Nephron progenitor cell (in vitro differentiated cells): ENCODE measurements around the gene LRP8.

Source experiments
- DNase-seq: peaks from one replicate; pipeline ENCODE4 v3.0.0; 2021
- H3K27ac Mint-ChIP-seq: 2 replicates; pipeline ENCODE4 v1.8.0; 2021; ENCODE audit warnings: mild to moderate bottlenecking, moderate library complexity, mixed read lengths
- H3K27me3 Mint-ChIP-seq: 2 replicates; pipeline ENCODE4 v1.8.0; 2021; ENCODE audit warnings: mild to moderate bottlenecking, low read depth, mixed read lengths; ENCODE audit not compliant: poor library complexity
- H3K36me3 Mint-ChIP-seq: 2 replicates; pipeline ENCODE4 v1.8.0; 2021; ENCODE audit warnings: low read depth, mixed read lengths
- H3K4me1 Mint-ChIP-seq: 2 replicates; pipeline ENCODE4 v1.8.0; 2021; ENCODE audit warnings: mixed read lengths
- H3K4me3 Mint-ChIP-seq: 2 replicates; pipeline ENCODE4 v1.8.0; 2021; ENCODE audit warnings: mild to moderate bottlenecking, moderate library complexity, mixed read lengths
- H3K9me3 Mint-ChIP-seq: 2 replicates; pipeline ENCODE4 v1.8.0; 2021; ENCODE audit warnings: mild to moderate bottlenecking, moderate library complexity, mixed read lengths
- CTCF ChIP-seq: fragments of 200-600 bp; sonication (generic); IDR thresholded peaks from 2 replicates; pipeline ENCODE4 v1.5.0; 2021; ENCODE audit warnings: antibody characterized with exemption

Gene LRP8

DNA sequence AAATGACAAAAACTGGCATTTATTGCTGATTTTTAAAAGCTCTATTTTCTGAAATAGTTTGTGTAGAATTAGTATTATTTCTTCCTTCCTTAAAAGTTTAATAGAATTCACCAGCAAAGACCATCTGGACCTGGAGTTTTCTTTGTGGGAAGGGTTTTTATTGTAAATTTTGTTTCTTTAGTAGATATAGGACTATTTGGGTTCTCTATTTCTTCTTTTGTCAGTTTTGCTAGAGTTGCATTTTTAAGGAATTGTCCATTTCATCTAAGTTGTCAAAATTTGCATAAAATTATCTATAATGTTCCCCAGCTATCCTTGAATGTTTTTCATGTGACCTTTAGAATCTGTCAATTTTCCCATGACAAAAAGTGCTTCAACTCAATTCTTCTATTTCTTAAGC lies 28.8 kb upstream of the LRP8 start:
- no peak for DNase-seq
- no peak overlapping the region for H3K4me3 Mint-ChIP-seq
- peaks cover 9% of the 10 kb centered on the region for H3K4me1 Mint-ChIP-seq
- TF ChIP-seq CTCF: no peak
- no peaks in the 10 kb centered on the region for H3K36me3 Mint-ChIP-seq
- no peak overlapping the region for H3K27ac Mint-ChIP-seq
- peaks cover 20% of the 10 kb centered on the region for H3K9me3 Mint-ChIP-seq
- H3K27me3 Mint-ChIP-seq: peaks cover 9% of the 10 kb centered on the region

GRCh38 chr1:53354119-53354518 lies 26.2 kb upstream of the LRP8 start:
- Mint-ChIP-seq H3K27ac (no peak overlapping the region), H3K4me1 (no peaks in the 10 kb centered on the region), H3K36me3 (no peaks in the 10 kb centered on the region), H3K4me3 (no peak overlapping the region), H3K27me3 (peaks cover 4% of the 10 kb centered on the region), H3K9me3 (peaks cover 16% of the 10 kb centered on the region)
- no peak for TF ChIP-seq CTCF
- DNase-seq: no peak

DNA sequence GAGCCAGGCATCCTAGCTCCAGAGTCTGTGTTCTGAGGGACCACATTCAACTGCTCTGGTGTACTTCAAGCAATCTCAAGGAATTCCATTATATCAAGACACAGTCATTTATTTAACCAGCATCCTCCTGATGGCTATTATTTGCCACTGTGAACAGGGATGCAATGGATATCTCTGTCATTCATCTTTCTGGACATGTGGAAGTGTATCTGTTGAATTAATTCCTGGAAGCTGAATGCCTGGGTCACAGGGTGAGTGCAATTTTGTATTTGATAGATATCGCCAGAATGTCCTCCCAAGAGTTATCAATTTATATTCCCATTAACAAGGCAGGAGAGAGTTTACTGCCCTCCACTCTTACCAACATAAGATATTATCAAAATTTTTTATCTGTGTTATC lies 24.7 kb upstream of the LRP8 start:
- Mint-ChIP-seq H3K4me3 (no peak overlapping the region), H3K9me3 (peaks cover 8% of the 10 kb centered on the region), H3K36me3 (no peaks in the 10 kb centered on the region), H3K27ac (no peak overlapping the region), H3K27me3 (peaks cover 4% of the 10 kb centered on the region), H3K4me1 (peaks cover 12% of the 10 kb centered on the region)
- no peak for TF ChIP-seq CTCF
- DNase-seq: no peak

DNA sequence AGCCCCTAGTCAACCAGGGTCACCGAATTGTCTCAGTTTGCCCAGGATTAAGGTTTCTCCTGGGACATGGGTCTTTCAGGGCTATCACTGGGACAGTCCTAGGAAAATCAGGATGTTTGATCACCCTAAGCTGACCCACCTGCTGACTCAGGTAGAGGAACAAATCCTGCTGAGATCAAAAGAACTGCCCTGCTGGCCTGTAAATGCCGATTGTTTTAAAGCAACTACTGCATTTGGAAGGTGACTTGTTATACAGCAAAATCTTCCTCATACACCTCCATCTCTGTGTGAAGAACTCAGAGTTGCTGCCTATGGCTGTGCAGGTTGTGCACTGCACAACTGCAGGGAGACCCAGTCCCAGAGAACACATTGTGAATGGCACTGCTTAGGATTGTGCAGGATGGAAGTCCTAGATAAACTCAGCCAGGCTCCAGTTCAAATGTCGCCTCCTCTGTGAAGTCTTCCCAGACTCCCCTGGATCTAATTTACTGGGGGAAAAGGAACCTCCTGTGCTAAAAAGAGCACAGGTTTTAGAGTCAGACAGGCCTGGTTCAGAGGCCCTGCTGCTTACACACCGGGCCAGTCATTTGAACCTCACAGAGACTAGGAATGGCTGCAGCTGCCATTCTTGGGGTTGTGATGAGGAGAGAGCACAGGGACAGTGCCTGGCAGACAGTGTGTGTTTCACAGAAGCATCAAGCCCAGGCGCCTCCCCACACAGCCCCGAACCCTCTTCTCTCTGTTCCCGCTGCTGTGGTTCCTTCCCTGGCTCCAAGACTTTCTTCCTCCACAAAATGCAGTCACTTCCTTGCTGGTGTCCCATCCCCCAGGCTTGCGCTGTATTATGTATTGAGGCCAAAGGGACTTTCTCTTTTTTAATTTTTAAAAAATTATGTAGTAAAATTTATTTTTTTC lies 23.2 kb upstream of the LRP8 start:
- Mint-ChIP-seq H3K27me3 (peaks cover 4% of the 10 kb centered on the region), H3K36me3 (no peaks in the 10 kb centered on the region), H3K4me1 (peaks cover 25% of the 10 kb centered on the region), H3K4me3 (no peak overlapping the region), H3K9me3 (no peaks in the 10 kb centered on the region), H3K27ac (no peak overlapping the region)
- TF ChIP-seq CTCF: no peak
- no peak for DNase-seq

DNA sequence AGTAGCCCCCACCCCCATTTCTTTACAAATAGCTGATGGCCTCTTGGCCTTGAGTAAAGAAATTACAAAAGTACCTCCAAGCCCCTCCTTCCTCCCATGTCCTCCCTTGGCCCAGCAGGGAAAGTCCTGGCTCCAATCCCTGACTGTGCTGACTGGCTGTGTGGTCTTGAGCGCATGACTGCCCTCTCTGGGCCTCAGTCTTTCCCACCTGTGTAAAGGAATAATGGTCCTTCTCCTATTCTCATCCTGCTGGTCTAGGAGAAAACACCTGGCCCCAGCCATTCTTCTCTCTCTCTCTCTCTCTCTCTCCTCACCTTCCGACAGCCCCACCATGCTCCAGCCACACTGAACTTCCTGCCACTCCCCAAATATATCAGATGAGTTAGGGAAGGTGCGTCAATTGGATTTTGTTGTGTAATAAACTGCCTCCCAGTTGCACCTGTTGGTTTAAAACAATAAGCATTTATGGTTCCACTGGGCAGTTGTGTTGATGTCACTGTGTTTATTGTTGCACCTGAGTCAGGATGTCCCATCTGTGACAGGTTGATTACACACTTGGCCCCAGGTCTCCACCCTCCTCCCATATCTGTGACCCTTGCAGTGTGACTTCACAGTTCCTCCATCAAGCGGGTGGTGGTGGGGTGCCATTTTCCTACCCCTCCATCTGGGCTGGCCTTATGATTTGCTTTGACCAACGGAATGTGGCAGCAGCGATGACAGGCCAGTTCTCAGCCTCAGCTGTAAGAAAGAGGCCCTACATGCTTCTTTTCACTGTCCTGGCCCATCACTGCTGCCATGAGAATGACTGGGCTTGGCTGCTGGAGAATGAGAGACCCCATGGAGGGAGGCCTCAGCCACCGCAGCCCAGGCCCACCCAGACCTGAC lies 22.3 kb upstream of the LRP8 start:
- Mint-ChIP-seq H3K4me1 (peaks cover 25% of the 10 kb centered on the region), H3K27ac (no peak overlapping the region), H3K27me3 (no peaks in the 10 kb centered on the region), H3K36me3 (no peaks in the 10 kb centered on the region), H3K4me3 (no peak overlapping the region), H3K9me3 (no peaks in the 10 kb centered on the region)
- no peak for DNase-seq
- TF ChIP-seq CTCF: no peak
